Activated CD8-positive, alpha-beta T cell treated with anti-CD3 and anti-CD28 coated beads, Interleukin-2, amount 10 ng/mL, durations not matched to agents 7 days and 5 days (primary cell): ENCODE measurements around the gene TBC1D32. TPM values are rescaled to one million over a fixed set of nuclear protein-coding genes. Genes with fewer than 3 reads are reported as not detected.
"Not testable (repeated sequence)": the region's sequence is repeated elsewhere in the genome, so short reads cannot be mapped to it uniquely, and the experiment has no call there.

Experiments
- ATAC-seq: fragments of 150-1000 bp; cut with Tn5 transposase; one replicate; pipeline ENCODE4 v1.10.0; 2021; ENCODE audit warnings: moderate library complexity
- CTCF ChIA-PET: fragments of 350-600 bp; sonication (Branson Sonifier 250); formaldehyde crosslinking; loops from one replicate; lab custom pipeline; 2021; ENCODE audit warnings: antibody characterized with exemption; lab: Charles Lee
- POLR2A ChIA-PET: fragments of 350-600 bp; sonication (Branson Sonifier 250); formaldehyde crosslinking; loops from one replicate; lab custom pipeline; 2021; ENCODE audit warnings: antibody characterized with exemption; lab: Charles Lee
- DNase-seq: peaks from one replicate; pipeline ENCODE4 v3.0.0-alpha.2; 2020
- H3K27ac Mint-ChIP-seq: one replicate; pipeline ENCODE4 v1.8.0; 2021; ENCODE audit warnings: mild to moderate bottlenecking, mixed read lengths
- H3K27me3 Mint-ChIP-seq: one replicate; pipeline ENCODE4 v1.8.0; 2021; ENCODE audit warnings: low read depth, mixed read lengths
- H3K36me3 Mint-ChIP-seq: one replicate; pipeline ENCODE4 v1.8.0; 2021; ENCODE audit warnings: low read depth, mixed read lengths
- H3K4me1 Mint-ChIP-seq: one replicate; pipeline ENCODE4 v1.8.0; 2021; ENCODE audit warnings: low read depth, mixed read lengths
- H3K4me3 Mint-ChIP-seq: one replicate; pipeline ENCODE4 v1.8.0; 2021; ENCODE audit warnings: mild to moderate bottlenecking, mixed read lengths
- H3K9me3 Mint-ChIP-seq: one replicate; pipeline ENCODE4 v1.8.0; 2022; ENCODE audit warnings: mixed read lengths; ENCODE audit not compliant: insufficient read depth
- total RNA-seq, 2 experiments: library from RNA; stranded (reverse); gene quantifications; one replicate each; pipeline ENCODE4 v1.2.3, GENCODE V29; 2021

Gene TBC1D32
- total RNA-seq, 2 experiments from 2014 or later: 9.5 to 11.4 TPM

GRCh38 chr6:121263742-121264141 lies 70.5 kb downstream of the TBC1D32 start:
- DNase-seq (no peak), ATAC-seq (no peak)
- CTCF ChIA-PET: no interaction called here
- Mint-ChIP-seq H3K27me3 (no peaks in the 10 kb centered on the region), H3K4me3 (no peak overlapping the region), H3K36me3 (peaks cover 53% of the 10 kb centered on the region), H3K27ac (no peak overlapping the region), H3K9me3 (peaks cover 13% of the 10 kb centered on the region), H3K4me1 (no peaks in the 10 kb centered on the region)
- POLR2A ChIA-PET: no interaction called here

GRCh38 chr6:121260651-121261102 lies 73.6 kb downstream of the TBC1D32 start:
- Mint-ChIP-seq H3K27ac (no peak overlapping the region), H3K9me3 (peaks cover 13% of the 10 kb centered on the region), H3K36me3 (peaks cover 37% of the 10 kb centered on the region), H3K27me3 (no peaks in the 10 kb centered on the region), H3K4me3 (no peak overlapping the region), H3K4me1 (no peaks in the 10 kb centered on the region)
- ChIA-PET POLR2A (no interaction called here), CTCF (no interaction called here)
- no peak for ATAC-seq
- no peak for DNase-seq

- no peak overlapping the region for H3K4me3 Mint-ChIP-seq
- peak overlapping the region; percentile 8 for H3K27ac Mint-ChIP-seq
- H3K4me1 Mint-ChIP-seq: peaks cover 16% of the 10 kb centered on the region
- H3K9me3 Mint-ChIP-seq: peaks cover 14% of the 10 kb centered on the region
- H3K27me3 Mint-ChIP-seq: no peaks in the 10 kb centered on the region
- ATAC-seq (peak; percentile 42), DNase-seq (no peak)
- CTCF ChIA-PET: no interaction called here
- POLR2A ChIA-PET: no interaction called here
- H3K36me3 Mint-ChIP-seq: peaks cover 48% of the 10 kb centered on the region
These were observed 86.9 kb downstream of the TBC1D32 start for GRCh38 chr6:121247386-121247785.

- no peak overlapping the region for H3K4me3 Mint-ChIP-seq
- no peak for ATAC-seq
- ChIA-PET POLR2A (no interaction called here), CTCF (no interaction called here)
- DNase-seq: no peak
- H3K27ac Mint-ChIP-seq: no peak overlapping the region
- H3K4me1 Mint-ChIP-seq: peaks cover 8% of the 10 kb centered on the region
- no peaks in the 10 kb centered on the region for H3K27me3 Mint-ChIP-seq
- peaks cover 4% of the 10 kb centered on the region for H3K9me3 Mint-ChIP-seq
- H3K36me3 Mint-ChIP-seq: peaks cover 21% of the 10 kb centered on the region
These were observed 91.9 kb downstream of the TBC1D32 start for GRCh38 chr6:121242386-121242785.

GRCh38 chr6:121237859-121238258 lies 96.4 kb downstream of the TBC1D32 start:
- no peak for DNase-seq
- no peak overlapping the region for H3K4me3 Mint-ChIP-seq
- no peaks in the 10 kb centered on the region for H3K27me3 Mint-ChIP-seq
- no peak overlapping the region for H3K27ac Mint-ChIP-seq
- ChIA-PET CTCF (no interaction called here), POLR2A (no interaction called here)
- H3K4me1 Mint-ChIP-seq: no peaks in the 10 kb centered on the region
- H3K36me3 Mint-ChIP-seq: peaks cover 17% of the 10 kb centered on the region
- H3K9me3 Mint-ChIP-seq: peaks cover under 1% of the 10 kb centered on the region
- no peak for ATAC-seq

GRCh38 chr6:121236984-121237383 lies 97.3 kb downstream of the TBC1D32 start:
- CTCF ChIA-PET: no interaction called here
- ATAC-seq (no peak), DNase-seq (no peak)
- Mint-ChIP-seq H3K4me3 (no peak overlapping the region), H3K27me3 (no peaks in the 10 kb centered on the region), H3K9me3 (peaks cover 3% of the 10 kb centered on the region), H3K36me3 (peaks cover 17% of the 10 kb centered on the region), H3K4me1 (no peaks in the 10 kb centered on the region), H3K27ac (no peak overlapping the region)
- POLR2A ChIA-PET: no interaction called here

- Mint-ChIP-seq H3K4me3 (no peak overlapping the region), H3K36me3 (peaks cover 17% of the 10 kb centered on the region), H3K27me3 (no peaks in the 10 kb centered on the region), H3K27ac (no peak overlapping the region), H3K9me3 (peaks cover 3% of the 10 kb centered on the region), H3K4me1 (no peaks in the 10 kb centered on the region)
- ChIA-PET CTCF (interaction anchor here (0.7 kb wide), 1 partner anchor 68 kb away, joined by 3 read pairs; no protein-coding TSS in a partner anchor), POLR2A (no interaction called here)
- ATAC-seq (no peak), DNase-seq (no peak)
These were observed 98.9 kb downstream of the TBC1D32 start for GRCh38 chr6:121235386-121235785.

GRCh38 chr6:121223930-121224329 lies 110.3 kb downstream of the TBC1D32 start:
- Mint-ChIP-seq H3K27me3 (no peaks in the 10 kb centered on the region), H3K27ac (no peak overlapping the region), H3K4me1 (no peaks in the 10 kb centered on the region), H3K4me3 (no peak overlapping the region), H3K36me3 (peaks cover 14% of the 10 kb centered on the region), H3K9me3 (no peaks in the 10 kb centered on the region)
- no peak for ATAC-seq
- DNase-seq: no peak
- ChIA-PET POLR2A (no interaction called here), CTCF (no interaction called here)

GRCh38 chr6:121223212-121223611 lies 111.1 kb downstream of the TBC1D32 start:
- no peak for DNase-seq
- ChIA-PET CTCF (no interaction called here), POLR2A (no interaction called here)
- H3K4me1 Mint-ChIP-seq: no peaks in the 10 kb centered on the region
- H3K27ac Mint-ChIP-seq: no peak overlapping the region
- H3K9me3 Mint-ChIP-seq: no peaks in the 10 kb centered on the region
- peaks cover 18% of the 10 kb centered on the region for H3K36me3 Mint-ChIP-seq
- H3K27me3 Mint-ChIP-seq: no peaks in the 10 kb centered on the region
- no peak overlapping the region for H3K4me3 Mint-ChIP-seq
- no peak for ATAC-seq

- CTCF ChIA-PET: no interaction called here
- H3K36me3 Mint-ChIP-seq: peaks cover 23% of the 10 kb centered on the region
These were observed 111.6 kb downstream of the TBC1D32 start for GRCh38 chr6:121222656-121223055.

GRCh38 chr6:121216928-121217327 lies 117.4 kb downstream of the TBC1D32 start:
- H3K4me3 Mint-ChIP-seq: no peak overlapping the region
- H3K4me1 Mint-ChIP-seq: no peaks in the 10 kb centered on the region
- ATAC-seq (no peak), DNase-seq (no peak)
- peaks cover 43% of the 10 kb centered on the region for H3K36me3 Mint-ChIP-seq
- no peak overlapping the region for H3K27ac Mint-ChIP-seq
- CTCF ChIA-PET: no interaction called here
- POLR2A ChIA-PET: no interaction called here
- H3K27me3 Mint-ChIP-seq: no peaks in the 10 kb centered on the region
- H3K9me3 Mint-ChIP-seq: peaks cover 15% of the 10 kb centered on the region

More at GRCh38 chr6:121222656-121223055, 111.6 kb downstream of the TBC1D32 start:
- H3K27me3 Mint-ChIP-seq: no peaks in the 10 kb centered on the region
- POLR2A ChIA-PET: no interaction called here
- no peak overlapping the region for H3K4me3 Mint-ChIP-seq
- H3K9me3 Mint-ChIP-seq: no peaks in the 10 kb centered on the region
- DNase-seq (no peak), ATAC-seq (no peak)
- H3K4me1 Mint-ChIP-seq: no peaks in the 10 kb centered on the region
- H3K27ac Mint-ChIP-seq: no peak overlapping the region

- ATAC-seq, H3K4me1 Mint-ChIP-seq, H3K27me3 Mint-ChIP-seq, POLR2A ChIA-PET, H3K4me3 Mint-ChIP-seq, DNase-seq, H3K27ac Mint-ChIP-seq, CTCF ChIA-PET: not testable (repeated sequence)
- Mint-ChIP-seq H3K9me3 (peaks cover 15% of the 10 kb centered on the region), H3K36me3 (peaks cover 38% of the 10 kb centered on the region)
These were observed 120.9 kb downstream of the TBC1D32 start for GRCh38 chr6:121213341-121213740.

GRCh38 chr6:121210943-121211342 lies 123.3 kb downstream of the TBC1D32 start:
- ATAC-seq (no peak), DNase-seq (no peak)
- Mint-ChIP-seq H3K4me3 (no peak overlapping the region), H3K9me3 (peaks cover 13% of the 10 kb centered on the region), H3K27ac (no peak overlapping the region), H3K4me1 (no peaks in the 10 kb centered on the region), H3K36me3 (peaks cover 28% of the 10 kb centered on the region), H3K27me3 (no peaks in the 10 kb centered on the region)
- ChIA-PET CTCF (no interaction called here), POLR2A (no interaction called here)
